ENCODE data around the gene COL3A1.

The COL3A1 gene

DNA sequence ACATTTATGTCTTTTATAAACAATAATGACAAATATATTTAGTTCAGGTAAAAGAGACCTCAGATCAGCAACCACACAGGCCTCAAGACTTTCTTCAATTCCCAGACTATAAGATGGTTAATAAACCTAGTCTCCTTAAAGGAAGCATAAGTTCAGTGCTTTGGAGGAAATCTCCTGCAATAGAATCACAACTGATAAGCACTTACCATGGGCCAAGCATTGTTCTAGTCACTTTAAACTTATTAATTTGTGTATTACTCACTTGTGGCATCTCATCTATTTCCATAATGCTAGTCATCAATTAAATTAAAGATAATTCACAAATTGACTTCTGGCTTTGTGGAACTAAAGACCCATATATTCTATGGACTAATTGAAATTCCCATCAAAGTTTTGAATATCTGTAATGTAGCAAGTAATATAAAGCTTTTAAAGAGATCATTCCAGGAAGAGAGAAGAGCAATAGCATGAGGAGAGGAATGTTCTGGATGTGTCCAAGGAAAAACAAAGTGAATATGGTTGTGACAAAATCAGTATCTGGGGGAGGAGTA is 42.2 kb downstream of the COL3A1 start:
- Histone ChIP-seq H3K4me1 (ENCODE audit: control extremely low read depth in 1 of 4, control insufficient read depth in 4 of 4, insufficient read depth in 4 of 4, low read length in 3 of 4) (no peaks in the 10 kb centered on the region), H3K27me3 (replicated peaks in 2 of 5; ENCODE audit: control insufficient read depth in 4 of 5, insufficient read depth in 5 of 5, low read length in 4 of 5) (no peaks in the 10 kb centered on the region), H3K4me3 (ENCODE audit: control insufficient read depth in 1 of 7, extremely low read depth in 1 of 7, insufficient read depth in 4 of 7, low read depth in 2 of 7, low read length in 6 of 7) (no peak overlapping the region), H3K36me3 (ENCODE audit: control insufficient read depth in 4 of 4, insufficient read depth in 4 of 4, low read length in 3 of 4) (no peaks in the 10 kb centered on the region), H3K9me3 (ENCODE audit: control extremely low read depth in 1 of 5, control insufficient read depth in 4 of 5, insufficient read depth in 2 of 5, low read depth in 1 of 5, low read length in 4 of 5) (peaks cover 0 to 2% (median 0%) of the 10 kb centered on the region in 5 experiments), H3K27ac (ENCODE audit: insufficient read depth in 1 of 2, low read depth in 1 of 2, low read length in 2 of 2, poor library complexity in 1 of 2, severe bottlenecking in 2 of 2) (no peak overlapping the region)
- DNase-seq, result no peak
- ChIA-PET POLR2A (no interaction called here), CTCF (interaction anchor here (0.6 kb wide), 1 partner anchor 261 kb away, joined by 3 read pairs; no protein-coding TSS in a partner anchor)

- POLR2A ChIA-PET, result no interaction called here
- no peaks in the 10 kb centered on the region for H3K4me1 ChIP-seq (ENCODE audit: control extremely low read depth in 1 of 4, control insufficient read depth in 4 of 4, insufficient read depth in 4 of 4, low read length in 3 of 4)
- no peak for DNase-seq
Measured at GRCh38 chr2:189018631-189019030, 44.5 kb downstream of the COL3A1 start.

GRCh38 chr2:189020179-189020578 is 46.0 kb downstream of the COL3A1 start:
- Histone ChIP-seq H3K9me3 (ENCODE audit: control extremely low read depth in 1 of 5, control insufficient read depth in 4 of 5, insufficient read depth in 2 of 5, low read depth in 1 of 5, low read length in 4 of 5) (peaks cover 0 to 2% (median 0%) of the 10 kb centered on the region in 5 experiments), H3K4me3 (ENCODE audit: control insufficient read depth in 1 of 7, extremely low read depth in 1 of 7, insufficient read depth in 4 of 7, low read depth in 2 of 7, low read length in 6 of 7) (no peak overlapping the region), H3K27ac (ENCODE audit: insufficient read depth in 1 of 2, low read depth in 1 of 2, low read length in 2 of 2, poor library complexity in 1 of 2, severe bottlenecking in 2 of 2) (no peak overlapping the region), H3K36me3 (ENCODE audit: control insufficient read depth in 4 of 4, insufficient read depth in 4 of 4, low read length in 3 of 4) (no peaks in the 10 kb centered on the region), H3K4me1 (ENCODE audit: control extremely low read depth in 1 of 4, control insufficient read depth in 4 of 4, insufficient read depth in 4 of 4, low read length in 3 of 4) (no peaks in the 10 kb centered on the region), H3K27me3 (replicated peaks in 2 of 5; ENCODE audit: control insufficient read depth in 4 of 5, insufficient read depth in 5 of 5, low read length in 4 of 5) (no peaks in the 10 kb centered on the region)
- ChIA-PET CTCF (no interaction called here), POLR2A (no interaction called here)
- DNase-seq, result no peak
- WGBS (ENCODE audit: insufficient coverage), result no CpG with 5 or more reads among the region's 1 CpG

More at GRCh38 chr2:189018631-189019030, 44.5 kb downstream of the COL3A1 start:
- Histone ChIP-seq H3K4me3 (ENCODE audit: control insufficient read depth in 1 of 7, extremely low read depth in 1 of 7, insufficient read depth in 4 of 7, low read depth in 2 of 7, low read length in 6 of 7) (no peak overlapping the region), H3K27me3 (replicated peaks in 2 of 5; ENCODE audit: control insufficient read depth in 4 of 5, insufficient read depth in 5 of 5, low read length in 4 of 5) (no peaks in the 10 kb centered on the region), H3K9me3 (ENCODE audit: control extremely low read depth in 1 of 5, control insufficient read depth in 4 of 5, insufficient read depth in 2 of 5, low read depth in 1 of 5, low read length in 4 of 5) (peaks cover 0 to 2% (median 0%) of the 10 kb centered on the region in 5 experiments), H3K36me3 (ENCODE audit: control insufficient read depth in 4 of 4, insufficient read depth in 4 of 4, low read length in 3 of 4) (no peaks in the 10 kb centered on the region), H3K27ac (ENCODE audit: insufficient read depth in 1 of 2, low read depth in 1 of 2, low read length in 2 of 2, poor library complexity in 1 of 2, severe bottlenecking in 2 of 2) (no peak overlapping the region)
- CTCF ChIA-PET, result no interaction called here

DNA sequence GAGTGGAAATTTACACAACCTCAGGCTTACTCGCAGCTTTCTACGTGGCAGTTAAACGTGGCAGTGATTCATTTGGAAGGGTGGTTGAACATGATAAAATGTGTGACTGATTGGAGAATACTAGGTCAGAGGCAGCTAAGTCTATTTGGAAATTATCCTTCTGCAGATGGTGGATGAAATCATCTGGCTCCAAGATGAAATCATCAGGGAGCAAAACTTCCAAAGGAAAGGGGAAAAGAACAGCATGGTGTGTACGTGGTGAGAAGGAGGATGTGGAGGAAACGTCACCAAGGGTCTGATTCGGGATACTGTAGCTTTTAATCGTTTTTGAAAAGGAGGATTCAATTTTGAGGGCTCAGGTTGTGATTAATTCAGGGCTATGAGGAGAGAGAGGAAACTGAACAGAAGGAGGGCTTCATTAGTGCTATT is 47.9 kb downstream of the COL3A1 start:
- Histone ChIP-seq H3K9me3 (ENCODE audit: control extremely low read depth in 1 of 5, control insufficient read depth in 4 of 5, insufficient read depth in 2 of 5, low read depth in 1 of 5, low read length in 4 of 5) (peaks cover 0 to 2% (median 0%) of the 10 kb centered on the region in 5 experiments), H3K27me3 (replicated peaks in 2 of 5; ENCODE audit: control insufficient read depth in 4 of 5, insufficient read depth in 5 of 5, low read length in 4 of 5) (no peaks in the 10 kb centered on the region), H3K4me1 (ENCODE audit: control extremely low read depth in 1 of 4, control insufficient read depth in 4 of 4, insufficient read depth in 4 of 4, low read length in 3 of 4) (no peaks in the 10 kb centered on the region), H3K4me3 (ENCODE audit: control insufficient read depth in 1 of 7, extremely low read depth in 1 of 7, insufficient read depth in 4 of 7, low read depth in 2 of 7, low read length in 6 of 7) (no peak overlapping the region), H3K27ac (ENCODE audit: insufficient read depth in 1 of 2, low read depth in 1 of 2, low read length in 2 of 2, poor library complexity in 1 of 2, severe bottlenecking in 2 of 2) (no peak overlapping the region), H3K36me3 (ENCODE audit: control insufficient read depth in 4 of 4, insufficient read depth in 4 of 4, low read length in 3 of 4) (no peaks in the 10 kb centered on the region)
- DNase-seq, result no peak
- WGBS (ENCODE audit: insufficient coverage), result 90% methylated on average over 7 of the region's 7 CpGs
- POLR2A ChIA-PET, result no interaction called here
- CTCF ChIA-PET, result no interaction called here

- POLR2A ChIA-PET, result no interaction called here
- no peak overlapping the region for H3K27ac ChIP-seq (ENCODE audit: insufficient read depth in 1 of 2, low read depth in 1 of 2, low read length in 2 of 2, poor library complexity in 1 of 2, severe bottlenecking in 2 of 2)
- no peaks in the 10 kb centered on the region for H3K36me3 ChIP-seq (ENCODE audit: control insufficient read depth in 4 of 4, insufficient read depth in 4 of 4, low read length in 3 of 4)
- no peak for DNase-seq
- no peaks in the 10 kb centered on the region for H3K27me3 ChIP-seq (replicated peaks in 2 of 5; ENCODE audit: control insufficient read depth in 4 of 5, insufficient read depth in 5 of 5, low read length in 4 of 5)
- H3K9me3 ChIP-seq (ENCODE audit: control extremely low read depth in 1 of 5, control insufficient read depth in 4 of 5, insufficient read depth in 2 of 5, low read depth in 1 of 5, low read length in 4 of 5), result peaks cover 0 to 2% (median 0%) of the 10 kb centered on the region in 5 experiments
- WGBS (ENCODE audit: insufficient coverage), result 100% methylated on average over 2 of the region's 3 CpGs
- H3K4me1 ChIP-seq (ENCODE audit: control extremely low read depth in 1 of 4, control insufficient read depth in 4 of 4, insufficient read depth in 4 of 4, low read length in 3 of 4), result no peaks in the 10 kb centered on the region
- CTCF ChIA-PET, result no interaction called here
- H3K4me3 ChIP-seq (ENCODE audit: control insufficient read depth in 1 of 7, extremely low read depth in 1 of 7, insufficient read depth in 4 of 7, low read depth in 2 of 7, low read length in 6 of 7), result no peak overlapping the region
Measured at GRCh38 chr2:189022492-189022891, 48.3 kb downstream of the COL3A1 start.

GRCh38 chr2:189024901-189025618 is 50.9 kb downstream of the COL3A1 start:
- WGBS (ENCODE audit: insufficient coverage), result 72% methylated on average over 2 of the region's 3 CpGs
- CTCF ChIA-PET, result no interaction called here
- DNase-seq, result no peak
- no peaks in the 10 kb centered on the region for H3K36me3 ChIP-seq (ENCODE audit: control insufficient read depth in 4 of 4, insufficient read depth in 4 of 4, low read length in 3 of 4)
- no peak overlapping the region for H3K4me3 ChIP-seq (ENCODE audit: control insufficient read depth in 1 of 7, extremely low read depth in 1 of 7, insufficient read depth in 4 of 7, low read depth in 2 of 7, low read length in 6 of 7)
- peaks cover 0 to 2% (median 0%) of the 10 kb centered on the region in 5 experiments for H3K9me3 ChIP-seq (ENCODE audit: control extremely low read depth in 1 of 5, control insufficient read depth in 4 of 5, insufficient read depth in 2 of 5, low read depth in 1 of 5, low read length in 4 of 5)
- H3K27ac ChIP-seq (ENCODE audit: insufficient read depth in 1 of 2, low read depth in 1 of 2, low read length in 2 of 2, poor library complexity in 1 of 2, severe bottlenecking in 2 of 2), result no peak overlapping the region
- POLR2A ChIA-PET, result no interaction called here
- H3K4me1 ChIP-seq (ENCODE audit: control extremely low read depth in 1 of 4, control insufficient read depth in 4 of 4, insufficient read depth in 4 of 4, low read length in 3 of 4), result no peaks in the 10 kb centered on the region
- no peaks in the 10 kb centered on the region for H3K27me3 ChIP-seq (replicated peaks in 2 of 5; ENCODE audit: control insufficient read depth in 4 of 5, insufficient read depth in 5 of 5, low read length in 4 of 5)

GRCh38 chr2:189037518-189037917 is 63.3 kb downstream of the COL3A1 start:
- no peaks in the 10 kb centered on the region for H3K9me3 ChIP-seq (ENCODE audit: control extremely low read depth in 1 of 5, control insufficient read depth in 4 of 5, insufficient read depth in 2 of 5, low read depth in 1 of 5, low read length in 4 of 5)
- ChIA-PET POLR2A (no interaction called here), CTCF (no interaction called here)
- no peak overlapping the region for H3K27ac ChIP-seq (ENCODE audit: insufficient read depth in 1 of 2, low read depth in 1 of 2, low read length in 2 of 2, poor library complexity in 1 of 2, severe bottlenecking in 2 of 2)
- no CpG with 5 or more reads among the region's 1 CpG for WGBS (ENCODE audit: insufficient coverage)
- no peak overlapping the region for H3K4me3 ChIP-seq (ENCODE audit: control insufficient read depth in 1 of 7, extremely low read depth in 1 of 7, insufficient read depth in 4 of 7, low read depth in 2 of 7, low read length in 6 of 7)
- H3K27me3 ChIP-seq (replicated peaks in 2 of 5; ENCODE audit: control insufficient read depth in 4 of 5, insufficient read depth in 5 of 5, low read length in 4 of 5), result no peaks in the 10 kb centered on the region
- DNase-seq, result no peak
- no peaks in the 10 kb centered on the region for H3K36me3 ChIP-seq (ENCODE audit: control insufficient read depth in 4 of 4, insufficient read depth in 4 of 4, low read length in 3 of 4)
- H3K4me1 ChIP-seq (ENCODE audit: control extremely low read depth in 1 of 4, control insufficient read depth in 4 of 4, insufficient read depth in 4 of 4, low read length in 3 of 4), result peaks cover 0 to 4% (median 0%) of the 10 kb centered on the region in 4 experiments

Measured in common myeloid progenitor, CD34-positive (primary cell).